D721Med (cell line): ENCODE results near the gene PDK4.
"Not testable (repeated sequence)": the region's sequence is repeated elsewhere in the genome, so short reads cannot be mapped to it uniquely, and the experiment has no call there.

Experiments used
- DNase-seq: peaks from one replicate; pipeline ENCODE4 v3.0.0; 2011; ENCODE audit warnings: low spot score; ENCODE audit not compliant: insufficient read length
- FAIRE-seq: peaks from 2 replicates; lab custom pipeline; 2011; peaks lifted over from hg19 to GRCh38; lab: Jason Lieb, UNC
- TF ChIP-seq, protein P1 (sequence below): IDR thresholded peaks from 2 replicates; pipeline ENCODE4 v1.5.1; 2012; ENCODE audit warnings: mild to moderate bottlenecking, control low read depth; ENCODE audit not compliant: insufficient read depth; ENCODE audit errors: missing control alignments

PDK4 gene

DNA sequence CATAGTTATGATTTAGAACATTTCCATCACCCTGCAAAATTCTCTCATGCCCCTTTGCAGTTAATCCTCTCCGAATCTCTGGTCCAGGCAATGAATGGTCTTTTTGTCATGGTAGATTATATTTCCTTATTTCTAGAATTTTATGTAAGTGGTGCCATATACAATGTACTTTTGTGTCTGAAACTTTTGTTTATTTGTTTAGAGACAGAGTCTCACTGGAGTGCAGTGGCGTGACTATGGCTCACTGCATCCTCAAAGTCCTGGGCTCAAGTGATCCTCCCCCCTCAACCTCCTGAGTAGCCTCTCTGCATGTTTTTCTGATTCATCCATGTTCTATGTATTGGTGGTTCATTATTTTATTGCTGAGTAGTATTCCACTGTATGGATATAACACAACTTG, 23.2 kb upstream of the PDK4 start:
- TF ChIP-seq, protein P1, sequence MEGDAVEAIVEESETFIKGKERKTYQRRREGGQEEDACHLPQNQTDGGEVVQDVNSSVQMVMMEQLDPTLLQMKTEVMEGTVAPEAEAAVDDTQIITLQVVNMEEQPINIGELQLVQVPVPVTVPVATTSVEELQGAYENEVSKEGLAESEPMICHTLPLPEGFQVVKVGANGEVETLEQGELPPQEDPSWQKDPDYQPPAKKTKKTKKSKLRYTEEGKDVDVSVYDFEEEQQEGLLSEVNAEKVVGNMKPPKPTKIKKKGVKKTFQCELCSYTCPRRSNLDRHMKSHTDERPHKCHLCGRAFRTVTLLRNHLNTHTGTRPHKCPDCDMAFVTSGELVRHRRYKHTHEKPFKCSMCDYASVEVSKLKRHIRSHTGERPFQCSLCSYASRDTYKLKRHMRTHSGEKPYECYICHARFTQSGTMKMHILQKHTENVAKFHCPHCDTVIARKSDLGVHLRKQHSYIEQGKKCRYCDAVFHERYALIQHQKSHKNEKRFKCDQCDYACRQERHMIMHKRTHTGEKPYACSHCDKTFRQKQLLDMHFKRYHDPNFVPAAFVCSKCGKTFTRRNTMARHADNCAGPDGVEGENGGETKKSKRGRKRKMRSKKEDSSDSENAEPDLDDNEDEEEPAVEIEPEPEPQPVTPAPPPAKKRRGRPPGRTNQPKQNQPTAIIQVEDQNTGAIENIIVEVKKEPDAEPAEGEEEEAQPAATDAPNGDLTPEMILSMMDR: no peak

DNA sequence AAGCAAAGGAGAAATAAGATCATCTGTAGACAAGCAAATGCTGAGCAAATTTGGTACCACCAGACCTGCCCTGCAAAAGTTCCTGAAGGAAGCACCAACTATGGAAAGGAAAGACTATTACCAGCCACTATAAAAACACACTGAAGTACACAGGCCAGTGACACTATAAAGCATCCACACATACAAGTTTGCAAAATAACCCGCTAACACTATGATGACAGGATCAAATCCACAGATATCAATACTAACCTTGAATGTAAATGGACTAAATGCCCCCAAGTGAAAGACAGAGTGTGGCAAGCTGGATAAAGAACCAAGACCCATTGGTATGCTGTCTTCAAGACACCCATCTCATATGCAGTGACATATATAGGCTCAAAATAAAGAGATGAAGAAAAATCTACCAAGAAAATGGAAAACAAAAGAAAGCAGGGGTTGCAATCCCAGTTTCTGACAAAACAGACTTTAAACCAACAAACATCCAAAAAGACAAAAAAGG, 18.2 kb upstream of the PDK4 start:
- no peak for FAIRE-seq
- DNase-seq: no peak
- TF ChIP-seq, protein P1: no peak

More for the DNA sequence above, 23.2 kb upstream of the PDK4 start:
- no peak for FAIRE-seq
- no peak for DNase-seq

- FAIRE-seq (no peak), DNase-seq (no peak)
- TF ChIP-seq, protein P1: no peak
These were observed 14.9 kb upstream of the PDK4 start for GRCh38 chr7:95611224-95611623.

DNA sequence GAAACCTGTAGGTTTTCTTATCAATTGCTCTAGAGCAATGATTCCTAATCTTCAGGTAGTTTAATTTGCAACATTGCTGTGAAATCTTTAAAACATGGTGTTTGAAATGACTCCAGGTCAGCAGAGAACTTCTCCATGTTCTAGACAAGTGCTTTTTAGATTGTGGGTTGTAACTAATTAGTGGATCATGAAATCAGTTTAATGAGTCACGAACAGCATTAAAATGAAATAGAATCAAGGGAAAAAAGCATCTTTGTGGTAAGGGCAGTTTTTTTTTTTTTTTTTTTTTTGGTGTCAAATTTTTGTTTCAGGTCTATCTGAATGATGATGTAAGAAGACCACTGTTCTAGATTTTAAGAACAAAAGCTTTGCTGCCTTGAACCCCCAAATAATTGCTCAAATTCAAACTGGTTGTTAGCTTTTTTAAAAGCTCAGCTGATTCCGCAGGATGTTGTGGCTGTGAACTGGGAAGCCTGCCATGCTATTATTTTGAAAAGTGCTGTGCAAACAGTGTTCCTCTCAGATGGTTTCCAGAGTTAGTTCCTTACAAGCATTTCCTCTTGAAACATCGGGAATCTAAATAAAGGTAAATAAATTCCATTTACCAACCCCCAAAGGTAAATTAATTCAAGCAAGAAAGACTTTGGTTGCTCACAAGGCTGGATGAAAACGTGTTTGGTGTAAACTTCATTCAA, 13.1 kb upstream of the PDK4 start:
- FAIRE-seq (no peak), DNase-seq (no peak)
- TF ChIP-seq, protein P1: no peak

DNA sequence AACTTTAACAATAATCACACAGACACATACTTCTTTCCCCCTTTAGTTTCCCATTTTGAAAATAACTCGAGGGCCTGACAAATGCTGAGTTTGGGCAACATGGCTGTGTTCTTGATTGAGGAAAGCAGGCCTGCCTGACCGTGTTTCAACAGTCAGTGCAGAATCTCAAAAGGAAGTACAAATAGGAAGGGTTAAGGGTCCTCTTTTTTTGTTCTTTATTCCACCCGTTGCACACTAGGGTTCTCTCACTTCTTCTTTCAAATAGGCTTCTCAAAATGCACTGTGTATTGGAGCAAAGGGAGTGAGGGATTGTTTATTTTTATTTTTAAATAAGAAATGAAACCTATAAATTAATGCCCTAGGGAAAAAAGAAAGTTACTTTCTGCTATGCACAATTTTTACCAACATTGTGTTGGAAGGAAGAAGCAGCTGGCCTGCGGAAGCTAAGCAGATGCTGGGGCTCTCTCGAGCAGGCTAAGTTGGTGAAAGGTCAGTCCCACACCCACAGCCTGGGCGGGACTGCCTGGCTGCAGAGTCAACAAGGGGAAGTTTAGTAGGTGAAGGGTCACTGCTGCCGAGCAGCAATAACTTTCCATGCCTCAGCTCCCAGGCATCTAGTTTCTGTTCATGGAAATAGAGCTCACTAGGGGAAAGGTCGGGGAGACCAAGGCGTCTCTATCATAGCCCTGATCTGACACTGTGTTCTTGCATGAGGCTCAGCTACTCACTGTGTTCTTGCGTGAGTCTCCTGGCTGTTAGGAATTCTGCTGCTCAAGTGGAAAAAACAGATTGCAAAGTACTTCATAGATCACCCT, 12.2 kb upstream of the PDK4 start:
- DNase-seq (no peak), FAIRE-seq (no peak)

DNA sequence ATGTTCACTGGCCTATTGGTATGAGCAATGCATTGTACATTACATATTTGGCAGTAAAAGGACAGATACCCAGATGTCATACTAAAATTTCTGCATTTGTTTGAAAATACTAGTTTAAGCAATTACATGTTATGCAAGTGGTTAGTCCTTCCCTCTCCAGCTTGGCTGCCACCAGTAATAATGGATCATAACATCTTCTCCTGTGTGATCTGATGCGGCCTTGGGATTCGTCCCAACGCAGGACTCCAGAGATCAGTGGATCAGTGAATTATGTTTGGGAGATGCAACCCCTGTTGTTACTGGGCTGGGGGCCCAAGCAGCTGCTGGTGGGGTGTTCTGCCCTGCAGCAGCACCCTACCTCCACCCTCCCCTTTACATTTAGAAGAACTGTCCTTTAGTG, 11.2 kb upstream of the PDK4 start:
- TF ChIP-seq, protein P1: no peak
- no peak for FAIRE-seq
- DNase-seq: no peak

More for the DNA sequence above, 12.2 kb upstream of the PDK4 start:
- TF ChIP-seq, protein P1: no peak

GRCh38 chr7:95605275-95605674, 9.0 kb upstream of the PDK4 start:
- FAIRE-seq (no peak), DNase-seq (no peak)
- TF ChIP-seq, protein P1: no peak

GRCh38 chr7:95604811-95605210, 8.5 kb upstream of the PDK4 start:
- FAIRE-seq, DNase-seq: not testable (repeated sequence)

DNA sequence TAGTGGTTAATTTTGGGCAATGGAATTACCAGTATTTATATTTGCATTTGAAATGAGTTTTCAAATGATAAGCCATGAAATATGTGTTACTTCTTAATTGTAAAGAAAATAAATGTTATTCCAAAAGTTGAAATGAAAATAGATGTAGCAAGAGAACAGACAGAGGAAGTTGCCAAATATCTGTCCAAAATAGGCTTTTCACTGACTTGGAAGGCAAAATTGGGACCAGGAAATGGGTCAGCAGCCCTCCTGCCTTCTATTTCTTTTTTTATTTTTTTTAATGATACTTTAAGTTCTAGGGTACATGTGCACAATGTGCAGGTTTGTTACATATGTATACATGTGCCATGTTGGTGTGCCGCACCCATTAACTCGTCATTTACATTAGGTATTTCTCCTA, 8.1 kb upstream of the PDK4 start:
- DNase-seq, FAIRE-seq: not testable (repeated sequence)
